HEK293 (cell line): ENCODE measurements around the gene KIF4B.

Experiments
- ATF2 ChIP-seq: fragments of 450-650 bp; formaldehyde crosslinking; IDR thresholded peaks from 2 replicates; pipeline ENCODE4 v1.5.1; 2016; ENCODE audit warnings: missing biosample characterization, missing genetic modification characterization, low read depth
- BCL6B ChIP-seq: fragments of 450-650 bp; formaldehyde crosslinking; IDR thresholded peaks from 2 replicates; pipeline ENCODE4 v1.5.1; 2017; ENCODE audit warnings: missing biosample characterization, missing genetic modification characterization
- FEZF1 ChIP-seq: fragments of 450-650 bp; formaldehyde crosslinking; IDR thresholded peaks from 2 replicates; pipeline ENCODE4 v1.5.1; 2016; ENCODE audit warnings: missing biosample characterization, missing genetic modification characterization
- GFI1B ChIP-seq: fragments of 450-650 bp; formaldehyde crosslinking; IDR thresholded peaks from 2 replicates; pipeline ENCODE4 v1.5.1; 2016; ENCODE audit warnings: missing biosample characterization, missing genetic modification characterization
- GLI4 ChIP-seq: fragments of 450-650 bp; formaldehyde crosslinking; IDR thresholded peaks from 2 replicates; pipeline ENCODE4 v1.5.1; 2016; ENCODE audit warnings: missing biosample characterization, missing genetic modification characterization
- HOXC10 ChIP-seq: sonication (generic); formaldehyde crosslinking; IDR thresholded peaks from 2 replicates; pipeline ENCODE4 v1.8.1; 2023; ENCODE audit warnings: mild to moderate bottlenecking, missing genetic modification reagents
- KLF16 ChIP-seq: fragments of 450-650 bp; formaldehyde crosslinking; IDR thresholded peaks from 2 replicates; pipeline ENCODE4 v1.5.1; 2017; ENCODE audit warnings: missing biosample characterization, missing genetic modification characterization
- KLF9 ChIP-seq: fragments of 450-650 bp; formaldehyde crosslinking; IDR thresholded peaks from 2 replicates; pipeline ENCODE4 v1.5.1; 2016; ENCODE audit warnings: missing biosample characterization, missing genetic modification characterization, low read depth
- PRDM2 ChIP-seq: fragments of 450-650 bp; formaldehyde crosslinking; IDR thresholded peaks from 2 replicates; pipeline ENCODE4 v1.5.1; 2016; ENCODE audit warnings: missing biosample characterization, missing genetic modification characterization, borderline replicate concordance
- SCRT2 ChIP-seq: fragments of 450-650 bp; formaldehyde crosslinking; IDR thresholded peaks from 2 replicates; pipeline ENCODE4 v1.5.1; 2016; ENCODE audit warnings: missing biosample characterization, missing genetic modification characterization
- ZBTB49 ChIP-seq: fragments of 450-650 bp; formaldehyde crosslinking; IDR thresholded peaks from 2 replicates; pipeline ENCODE4 v1.5.1; 2016; ENCODE audit warnings: missing biosample characterization, missing genetic modification characterization, low read depth
- ZBTB7A ChIP-seq: fragments of 450-650 bp; formaldehyde crosslinking; IDR thresholded peaks from 2 replicates; pipeline ENCODE4 v1.5.1; 2016; ENCODE audit warnings: low read depth, missing biosample characterization, missing genetic modification characterization
- ZBTB8A ChIP-seq: fragments of 450-650 bp; formaldehyde crosslinking; IDR thresholded peaks from 2 replicates; pipeline ENCODE4 v1.5.1; 2016; ENCODE audit warnings: missing biosample characterization, missing genetic modification characterization
- ZNF10 ChIP-seq: fragments of 450-650 bp; formaldehyde crosslinking; IDR thresholded peaks from 2 replicates; pipeline ENCODE4 v1.5.1; 2017; ENCODE audit warnings: missing biosample characterization, missing genetic modification characterization
- ZNF324 ChIP-seq: fragments of 450-650 bp; formaldehyde crosslinking; IDR thresholded peaks from 2 replicates; pipeline ENCODE4 v1.5.1; 2016; ENCODE audit warnings: missing biosample characterization, missing genetic modification characterization
- ZNF335 ChIP-seq: fragments of 450-650 bp; formaldehyde crosslinking; conservative IDR thresholded peaks from 2 replicates; pipeline ENCODE4 v1.5.1; 2016; ENCODE audit warnings: missing biosample characterization, missing genetic modification characterization
- ZNF341 ChIP-seq: fragments of 450-650 bp; formaldehyde crosslinking; IDR thresholded peaks from 2 replicates; pipeline ENCODE4; 2016; ENCODE audit warnings: low read depth, missing biosample characterization, missing genetic modification characterization
- ZNF354C ChIP-seq: fragments of 450-650 bp; formaldehyde crosslinking; IDR thresholded peaks from 2 replicates; pipeline ENCODE4 v1.5.1; 2016; ENCODE audit warnings: missing biosample characterization, missing genetic modification characterization, low read depth, borderline replicate concordance
- ZNF398 ChIP-seq: fragments of 450-650 bp; formaldehyde crosslinking; IDR thresholded peaks from 2 replicates; pipeline ENCODE4 v1.5.1; 2017; ENCODE audit warnings: missing biosample characterization, missing genetic modification characterization
- ZNF433 ChIP-seq: fragments of 450-650 bp; formaldehyde crosslinking; IDR thresholded peaks from 2 replicates; pipeline ENCODE4 v1.5.1; 2016; ENCODE audit warnings: missing biosample characterization, missing genetic modification characterization, low read depth
- ZNF488 ChIP-seq: fragments of 450-650 bp; formaldehyde crosslinking; IDR thresholded peaks from 2 replicates; pipeline ENCODE4 v1.5.1; 2016; ENCODE audit warnings: missing biosample characterization, missing genetic modification characterization
- ZNF561 ChIP-seq: fragments of 450-650 bp; IDR thresholded peaks from 2 replicates; pipeline ENCODE4 v1.5.1; 2018; ENCODE audit warnings: missing biosample characterization, missing genetic modification characterization, borderline replicate concordance
- ZNF580 ChIP-seq: fragments of 450-650 bp; formaldehyde crosslinking; IDR thresholded peaks from 2 replicates; pipeline ENCODE4 v1.5.1; 2016; ENCODE audit warnings: missing biosample characterization, missing genetic modification characterization
- ZNF629 ChIP-seq: fragments of 450-650 bp; formaldehyde crosslinking; IDR thresholded peaks from 2 replicates; pipeline ENCODE4 v1.5.1; 2017; ENCODE audit warnings: missing biosample characterization, missing genetic modification characterization
- ZNF791 ChIP-seq: fragments of 450-650 bp; formaldehyde crosslinking; IDR thresholded peaks from 2 replicates; pipeline ENCODE4 v1.5.1; 2016; ENCODE audit warnings: missing biosample characterization, missing genetic modification characterization
- ZSCAN16 ChIP-seq: fragments of 450-650 bp; formaldehyde crosslinking; IDR thresholded peaks from 2 replicates; pipeline ENCODE4 v1.5.1; 2016; ENCODE audit warnings: missing biosample characterization, missing genetic modification characterization

KIF4B gene

GRCh38 chr5:155056644-155057269 is 43.2 kb downstream of the KIF4B start (continued):
- TF ChIP-seq ZNF10 (tag by site-specific recombination) (peak; percentile 59), FEZF1 (tag by site-specific recombination) (peak; percentile 96), ZBTB49 (tag by site-specific recombination) (no peak), ZNF561 (tag by site-specific recombination) (peak; percentile 91), BCL6B (tag by site-specific recombination) (peak; percentile 63), KLF16 (no peak), ZSCAN16 (tag by site-specific recombination) (no peak), GFI1B (0 out of 2 replicates have a peak, but pooled peaks have one; percentile 20), ZBTB8A (tag by site-specific recombination) (no peak), ZNF324 (tag by site-specific recombination) (peak; percentile 62), ATF2 (tag by site-specific recombination) (peak; percentile 88), KLF9 (no peak), SCRT2 (tag by site-specific recombination) (no peak), ZNF335 (tag by site-specific recombination) (peak; percentile 61), ZNF488 (peak; percentile 90), PRDM2 (tag by site-specific recombination) (no peak), ZNF398 (tag by site-specific recombination) (no peak), ZNF354C (tag by site-specific recombination) (no peak), HOXC10 (CRISPR knock-in tag) (no peak), ZNF341 (peak; percentile 94), ZNF791 (tag by site-specific recombination) (no peak), ZNF580 (tag by site-specific recombination) (0 out of 2 replicates have a peak, but pooled peaks have one; percentile 54), ZBTB7A (tag by site-specific recombination) (no peak), GLI4 (tag by site-specific recombination) (no peak), ZNF629 (tag by site-specific recombination) (peak; percentile 92), ZNF433 (no peak)
